Colon (tissue), 2 donors: ENCODE data around the gene TNIP3.
A peak's percentile ranks its signal among the peaks of the same experiment; 100 is the strongest.
"Not testable (repeated sequence)": the region's sequence is repeated elsewhere in the genome, so short reads cannot be mapped to it uniquely, and the experiment has no call there.

ENCODE experiments used
- FAIRE-seq: peaks from 2 replicates; lab custom pipeline; 2012; peaks lifted over from hg19 to GRCh38; lab: Jason Lieb, UNC
- donor health status: control.
- donor health status: control.

TNIP3 gene, protein sequence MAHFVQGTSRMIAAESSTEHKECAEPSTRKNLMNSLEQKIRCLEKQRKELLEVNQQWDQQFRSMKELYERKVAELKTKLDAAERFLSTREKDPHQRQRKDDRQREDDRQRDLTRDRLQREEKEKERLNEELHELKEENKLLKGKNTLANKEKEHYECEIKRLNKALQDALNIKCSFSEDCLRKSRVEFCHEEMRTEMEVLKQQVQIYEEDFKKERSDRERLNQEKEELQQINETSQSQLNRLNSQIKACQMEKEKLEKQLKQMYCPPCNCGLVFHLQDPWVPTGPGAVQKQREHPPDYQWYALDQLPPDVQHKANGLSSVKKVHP

DNA sequence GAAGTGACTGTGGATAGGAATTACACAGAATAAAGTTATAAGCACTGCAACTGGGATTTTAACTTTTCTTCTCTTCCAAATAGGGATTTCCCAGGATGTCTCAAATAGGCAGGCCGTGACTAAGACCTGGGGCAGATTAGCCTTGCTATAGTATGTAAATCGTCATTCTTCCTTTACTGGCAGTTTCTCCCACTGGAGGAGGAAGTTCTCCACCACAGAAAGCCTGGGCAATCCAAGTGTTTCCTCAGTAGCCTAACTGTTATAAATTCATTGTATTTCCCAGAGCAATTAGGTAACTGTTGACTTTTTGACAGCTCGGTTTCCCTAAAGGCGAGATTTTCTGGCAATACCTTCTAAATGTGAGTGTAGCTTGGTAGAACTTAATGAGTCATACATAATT is at the start of gene TNIP3:
TNIP3 (minus strand) TSS at position 31 of the 400 bp plus-strand sequence. CDS start 196 bp downstream, outside the sequence.
- FAIRE-seq = no peak

DNA sequence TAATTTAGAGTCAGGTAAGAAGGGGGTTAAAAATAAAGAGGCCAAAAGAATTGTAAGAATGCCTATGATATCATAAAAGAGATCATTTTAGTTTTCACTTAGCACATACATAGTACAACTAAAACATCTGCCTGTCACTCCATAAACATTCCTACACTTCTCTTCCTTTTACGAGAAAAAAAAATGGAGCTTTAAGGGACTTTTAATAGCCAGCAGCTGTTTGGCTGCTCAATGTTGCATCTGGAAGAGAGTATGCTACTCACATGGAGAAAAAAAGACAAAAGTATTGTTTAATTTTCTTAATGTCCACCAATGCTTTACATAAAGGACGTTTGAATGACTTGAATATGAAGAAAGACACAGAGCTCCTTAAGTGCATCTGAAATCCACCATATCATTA is 48.7 kb upstream of the TNIP3 start:
- FAIRE-seq = no peak

DNA sequence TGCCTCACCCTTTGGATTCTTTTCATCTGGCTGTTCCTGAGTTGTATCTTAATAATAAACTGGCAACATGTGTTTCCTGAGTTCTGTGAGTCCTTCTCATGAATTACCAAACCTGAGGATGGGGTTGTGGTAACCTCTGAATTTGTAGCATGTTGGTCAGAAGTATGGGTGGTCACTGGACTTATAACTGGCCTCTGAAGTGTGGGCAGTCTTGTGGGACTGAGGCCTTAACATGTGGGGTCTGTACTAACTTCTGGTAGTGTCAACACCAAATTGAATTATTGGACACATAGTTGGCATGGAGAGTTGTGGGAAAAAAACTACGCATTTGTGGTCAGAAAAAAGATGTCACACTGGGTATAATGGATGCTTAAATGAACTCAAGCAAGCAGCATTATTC is 45.0 kb upstream of the TNIP3 start:
- no peak for FAIRE-seq

DNA sequence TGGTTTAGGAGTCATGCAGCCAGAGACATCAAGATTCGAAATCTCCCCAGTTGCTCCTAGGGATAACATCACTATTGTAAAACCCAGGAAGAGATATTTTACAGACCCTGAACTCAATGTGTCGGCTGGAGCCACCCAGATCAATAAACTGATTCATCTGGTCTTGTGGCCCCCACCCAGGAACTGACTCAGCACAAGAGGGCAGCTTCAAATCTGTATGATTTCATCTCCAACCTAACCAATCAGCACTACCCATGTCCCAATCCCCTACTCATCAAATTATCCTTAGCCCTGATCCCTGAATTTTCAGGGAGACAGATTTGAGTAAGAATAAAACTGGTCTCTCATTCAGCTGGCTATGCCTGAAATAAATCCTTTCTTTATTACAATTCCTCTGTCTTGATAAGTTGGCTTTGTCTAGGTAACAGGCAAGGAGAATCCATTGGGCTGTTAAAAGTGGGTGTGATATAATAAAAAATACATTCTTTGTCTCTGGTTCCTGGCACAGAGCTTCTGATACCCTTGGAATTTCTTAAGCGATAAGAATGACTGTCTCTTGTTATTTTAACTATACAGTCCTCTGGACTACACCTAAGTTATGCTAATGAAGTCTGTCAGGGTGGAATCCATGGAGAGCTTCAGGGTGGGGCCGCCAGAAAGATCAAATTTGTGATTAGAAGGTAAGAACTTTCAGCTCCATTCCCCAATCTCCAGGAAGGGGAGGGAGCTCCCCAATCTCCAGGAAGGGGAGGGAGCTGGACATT is 44.3 kb upstream of the TNIP3 start:
- FAIRE-seq = no peak

DNA sequence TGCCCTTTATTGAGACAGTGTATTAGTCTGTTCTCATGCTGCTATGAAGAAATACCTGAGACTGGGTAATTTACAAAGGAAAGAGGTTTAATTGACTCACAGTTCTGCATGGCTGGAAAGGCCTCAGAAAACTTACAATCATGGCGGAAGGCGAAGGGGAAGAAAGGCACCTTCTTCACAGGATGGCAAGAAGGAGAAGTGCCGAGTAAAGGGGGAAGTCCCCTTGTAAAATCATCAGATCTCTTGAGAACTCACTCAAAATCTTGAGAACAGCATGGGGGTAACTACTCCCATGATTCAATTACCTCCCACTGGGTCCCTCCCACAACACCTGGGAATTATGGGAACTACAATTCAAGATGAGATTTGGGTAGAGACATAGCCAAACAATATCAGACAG is 41.7 kb upstream of the TNIP3 start:
- not testable (repeated sequence) for FAIRE-seq

DNA sequence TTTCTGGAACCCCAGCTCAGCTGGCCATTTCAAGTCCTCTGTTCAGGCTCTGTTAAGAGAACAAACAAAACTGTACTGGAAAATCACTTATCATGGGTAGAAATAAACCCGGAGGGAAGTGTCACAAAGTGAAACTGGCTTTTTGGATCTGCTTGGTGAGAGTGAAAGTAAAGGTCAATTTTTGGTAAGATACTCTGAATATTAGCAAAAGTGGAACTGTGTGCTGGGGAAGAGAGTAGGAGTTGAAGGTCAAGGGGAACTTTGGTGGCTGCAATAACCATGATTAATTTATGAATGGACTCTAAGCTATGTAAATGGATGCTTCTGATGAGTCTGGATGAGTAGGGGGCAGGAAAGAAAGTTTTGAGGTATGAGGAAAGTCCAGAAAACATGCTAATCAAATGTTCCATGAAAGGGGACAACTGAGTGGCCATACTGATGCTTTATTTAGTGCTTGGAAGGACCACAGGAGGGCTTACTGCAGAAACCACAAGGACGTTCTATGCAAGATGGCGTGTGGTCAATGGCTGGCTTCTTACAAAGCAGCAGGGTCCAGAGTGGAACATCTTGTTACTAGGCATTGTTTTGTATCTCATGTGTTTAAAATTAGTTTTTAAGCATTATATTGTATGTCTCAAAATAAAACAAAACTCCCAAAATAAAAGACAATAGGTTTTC is 36.8 kb upstream of the TNIP3 start:
- no peak for FAIRE-seq

DNA sequence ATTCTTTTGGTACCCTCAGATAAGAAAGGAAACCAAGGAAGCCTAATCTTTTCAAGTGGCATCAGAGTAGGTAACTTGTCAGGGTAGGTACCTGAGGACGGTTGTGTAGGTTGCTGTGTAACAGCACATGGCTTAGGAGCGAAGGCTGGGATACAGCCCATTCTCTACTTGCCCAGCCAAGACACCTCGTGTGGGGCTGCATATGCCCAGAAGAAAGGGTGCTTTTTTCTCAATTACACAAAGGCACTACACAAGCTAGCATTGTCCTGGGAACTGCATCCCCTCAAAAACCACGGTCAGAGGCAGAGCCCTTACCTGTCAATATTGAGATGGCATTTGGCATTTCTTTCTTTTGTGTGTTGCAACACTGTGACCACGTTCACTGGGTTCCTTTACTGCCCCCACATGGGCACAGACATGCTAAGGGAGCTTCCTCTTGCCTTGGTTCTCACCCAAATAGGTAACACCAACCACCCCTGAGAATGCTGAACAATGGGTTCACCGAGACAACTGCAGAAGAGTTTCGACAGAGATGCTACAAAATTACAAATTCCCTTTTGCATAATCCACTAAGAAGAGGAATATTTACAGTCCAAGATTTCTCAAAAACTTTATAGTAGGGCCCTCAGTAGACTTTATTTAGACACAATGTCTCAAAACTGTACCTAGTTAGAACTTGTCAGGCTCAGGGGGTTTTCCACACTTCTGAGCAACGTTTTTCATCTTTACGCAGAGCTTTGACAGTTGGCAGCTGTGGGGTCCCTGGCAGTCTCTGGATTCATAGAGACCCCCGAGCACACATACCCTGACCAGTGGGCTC is 35.8 kb upstream of the TNIP3 start:
- no peak for FAIRE-seq

DNA sequence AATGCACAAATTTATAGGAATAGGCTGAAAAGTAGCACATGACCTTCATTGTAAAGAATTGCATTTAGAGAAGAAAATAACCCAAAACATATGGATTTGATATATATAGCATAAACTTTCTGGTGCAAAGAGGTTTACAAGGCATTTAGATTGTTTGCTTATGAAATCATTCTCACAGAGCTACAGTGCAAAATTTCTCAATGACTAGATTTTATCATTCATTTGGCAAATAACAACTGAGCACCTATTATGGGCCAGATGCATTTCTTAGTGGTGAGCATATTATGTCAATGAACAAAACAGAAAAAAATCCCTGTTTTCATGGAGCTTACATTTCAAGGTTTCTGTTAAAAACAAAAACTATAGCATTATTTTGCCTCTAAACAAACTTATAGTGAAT is 34.1 kb upstream of the TNIP3 start:
- FAIRE-seq = no peak

DNA sequence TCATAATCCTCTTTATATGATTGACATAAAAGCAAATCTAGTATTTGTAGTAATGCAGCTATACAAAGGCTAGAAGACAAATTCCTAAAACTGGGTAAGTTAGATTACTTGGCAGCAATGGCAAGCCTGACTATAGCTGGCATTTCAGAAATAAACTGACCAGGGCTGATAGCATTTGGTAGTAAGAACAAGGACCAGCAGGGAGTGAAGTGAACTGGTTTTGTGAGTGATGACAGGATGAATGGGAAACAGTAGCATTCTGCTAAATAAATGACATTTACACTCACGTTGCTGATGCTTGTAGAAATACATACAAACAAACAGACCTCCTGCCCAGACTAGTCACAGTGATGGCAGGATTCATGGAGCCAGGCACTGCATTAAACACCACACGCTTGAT is 31.5 kb upstream of the TNIP3 start:
- FAIRE-seq = no peak

DNA sequence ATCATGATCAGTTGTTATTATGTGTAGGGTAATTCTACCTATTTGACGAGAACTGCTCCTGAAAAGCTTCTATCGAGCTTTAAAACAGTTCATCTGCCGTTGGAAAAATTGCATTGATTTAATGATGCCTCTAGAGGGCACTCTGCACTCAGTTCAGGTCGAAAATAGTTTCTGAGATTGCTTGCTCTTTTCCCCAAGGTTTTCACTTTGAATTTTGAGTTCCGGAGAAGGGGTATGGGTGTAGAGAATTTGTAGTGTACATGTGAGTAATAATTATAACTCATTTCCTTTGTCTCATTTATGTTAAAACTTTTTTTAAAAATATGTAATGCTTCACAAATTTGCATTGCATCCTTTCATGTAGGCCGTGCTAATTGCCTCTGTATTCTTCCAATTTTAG is 28.4 kb upstream of the TNIP3 start:
- FAIRE-seq = no peak

DNA sequence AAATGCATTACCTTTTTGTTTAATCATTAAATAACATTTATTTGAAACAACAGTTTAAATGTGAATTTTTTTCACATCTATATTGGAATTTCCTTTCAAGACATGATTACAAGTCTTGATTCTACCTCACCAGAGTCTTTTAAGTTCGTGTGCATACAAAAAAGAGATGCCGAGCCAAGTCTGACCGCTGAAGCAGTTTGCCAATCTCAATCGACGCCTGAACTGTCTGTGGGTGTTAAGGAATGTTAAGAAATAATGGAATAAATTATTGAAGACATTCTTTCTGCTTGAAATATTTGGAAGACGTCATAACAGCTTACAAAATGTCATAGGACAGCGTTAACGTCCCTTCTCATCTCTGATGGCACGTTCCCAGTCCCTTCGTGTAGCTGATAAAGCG is 27.9 kb upstream of the TNIP3 start:
- no peak for FAIRE-seq

DNA sequence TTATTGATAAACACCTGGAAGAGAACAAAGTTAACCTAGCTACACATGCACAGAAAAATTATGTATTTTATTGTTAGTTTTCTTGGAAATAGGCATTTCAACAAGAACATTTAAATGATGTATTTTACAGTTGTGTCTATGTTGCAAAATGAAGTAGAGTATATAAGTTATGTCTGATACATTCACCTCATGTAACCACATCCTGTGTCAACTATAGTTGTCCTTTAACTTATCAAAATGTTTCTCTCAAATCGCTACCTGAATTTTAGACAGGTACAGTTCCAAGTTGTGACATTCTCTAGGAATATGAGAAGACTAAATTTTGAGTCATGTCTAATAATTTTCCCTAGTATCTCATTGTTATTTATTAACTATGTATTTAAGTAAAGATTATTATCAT is 27.2 kb upstream of the TNIP3 start:
- FAIRE-seq = peak; percentile 73

DNA sequence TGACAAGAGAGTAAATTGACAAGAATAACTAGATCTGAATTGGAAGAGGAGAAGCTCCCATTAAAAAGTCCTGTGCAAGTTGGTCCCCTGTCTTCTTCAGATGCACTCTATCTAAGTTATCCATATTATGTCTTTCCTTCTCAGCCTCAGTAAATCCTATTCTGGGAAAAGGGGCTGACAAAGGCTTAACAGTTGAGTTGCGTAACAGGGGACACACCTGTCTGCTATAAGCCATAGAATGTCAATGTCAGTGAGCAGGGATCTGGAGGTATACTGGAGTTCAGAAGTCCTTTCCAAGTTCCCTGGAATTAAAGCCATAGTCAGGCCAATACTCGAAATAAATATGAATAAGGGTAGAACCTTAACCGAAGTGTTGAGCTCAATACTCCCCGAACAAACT is 26.3 kb upstream of the TNIP3 start:
- FAIRE-seq = no peak

DNA sequence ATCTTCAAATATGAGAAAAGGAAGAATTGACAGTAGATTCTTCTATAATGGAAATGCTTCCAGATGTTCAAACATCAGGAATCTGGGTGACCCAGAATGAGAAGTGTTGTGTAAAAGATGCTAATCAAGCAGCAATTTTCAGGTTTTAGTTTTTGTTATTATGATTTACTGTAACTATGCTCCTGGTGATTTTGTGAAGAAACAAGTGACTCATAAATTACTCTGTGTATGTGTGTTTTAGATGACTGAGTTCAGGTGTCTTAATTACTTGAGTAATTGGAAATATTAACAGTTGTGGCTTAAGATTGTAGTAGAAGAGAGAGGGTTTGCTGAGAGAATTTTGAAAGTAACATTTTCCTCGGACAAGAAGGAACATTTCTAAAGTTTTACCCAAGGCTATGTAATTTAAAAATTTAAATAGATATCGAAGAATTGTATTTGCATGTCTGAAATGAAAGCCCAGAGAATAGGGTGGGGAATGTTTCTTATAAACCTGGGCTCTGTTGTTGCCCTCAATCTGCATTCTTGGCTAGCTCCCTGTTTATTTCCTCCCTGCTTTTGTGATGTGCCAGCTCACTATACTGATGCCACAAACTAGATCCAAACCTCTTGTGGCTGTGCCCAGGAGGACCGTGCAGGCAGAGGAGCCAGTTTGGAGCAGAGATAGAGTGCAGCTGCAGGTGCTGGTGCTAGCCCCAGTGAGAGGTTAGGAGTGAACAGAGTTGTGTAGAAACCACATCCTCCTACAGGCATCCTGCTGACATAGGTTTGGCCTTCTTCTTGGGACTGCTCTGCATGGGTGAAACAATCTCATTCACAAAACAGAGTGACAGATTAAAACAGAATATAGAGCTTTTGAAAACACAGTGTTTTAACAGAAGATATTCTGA is 25.4 kb upstream of the TNIP3 start:
- no peak for FAIRE-seq

DNA sequence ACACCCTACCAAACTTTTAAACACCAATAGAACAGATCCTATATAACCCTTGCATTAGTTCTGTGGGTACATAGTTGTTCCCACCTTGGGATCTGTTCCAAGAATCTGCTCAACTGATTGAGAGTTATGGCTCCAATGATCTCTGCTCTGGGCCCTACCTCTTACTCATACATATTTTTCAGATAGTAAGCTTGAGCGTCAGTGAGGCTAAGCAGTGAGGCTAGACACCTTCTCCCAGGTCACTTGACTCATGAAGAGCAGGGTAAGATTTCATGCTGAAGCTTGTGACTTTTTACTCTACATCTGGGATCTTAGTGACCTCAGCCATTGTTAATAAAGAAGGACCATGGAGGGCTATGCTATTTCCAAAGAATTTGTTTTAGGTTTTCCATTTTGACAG is 23.1 kb upstream of the TNIP3 start:
- FAIRE-seq = no peak

DNA sequence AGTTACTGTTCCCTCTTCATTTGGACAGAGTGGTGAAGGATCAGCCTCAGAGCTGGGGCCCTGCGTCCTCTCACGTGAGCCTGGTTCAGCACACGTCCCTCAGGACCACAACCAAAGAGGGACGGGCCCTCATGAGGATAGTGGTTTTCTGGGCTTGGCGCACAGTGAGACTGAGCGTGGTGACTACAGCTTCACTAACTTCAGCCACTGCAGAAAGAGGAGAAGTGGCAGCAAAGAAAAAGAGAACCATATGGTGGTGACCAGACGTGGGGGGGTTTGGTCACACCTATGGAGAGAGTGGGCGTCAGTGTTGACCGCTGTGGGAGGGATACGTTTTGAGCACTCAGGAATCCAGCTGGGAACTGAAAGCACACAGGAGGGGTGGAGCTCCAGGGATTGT is 21.8 kb upstream of the TNIP3 start:
- no peak for FAIRE-seq

DNA sequence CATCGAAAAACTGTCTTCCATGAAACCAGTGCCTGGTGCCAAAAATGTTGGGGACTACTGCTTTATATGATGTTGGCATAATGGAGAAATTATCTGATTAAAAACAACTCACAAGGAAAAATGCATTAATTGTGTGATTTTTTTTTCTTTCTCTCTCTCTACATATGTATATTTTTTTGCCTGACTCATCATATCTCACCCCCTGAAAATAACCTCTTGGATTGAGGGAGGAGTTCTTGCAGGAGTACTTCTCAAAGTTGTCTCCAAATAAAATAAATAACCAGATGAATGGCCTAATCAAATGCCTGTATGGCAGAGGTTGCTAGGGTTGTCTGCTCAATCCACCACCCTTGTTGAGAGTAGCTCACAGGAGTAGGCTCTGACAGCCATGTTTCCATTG is 19.9 kb upstream of the TNIP3 start:
- no peak for FAIRE-seq

DNA sequence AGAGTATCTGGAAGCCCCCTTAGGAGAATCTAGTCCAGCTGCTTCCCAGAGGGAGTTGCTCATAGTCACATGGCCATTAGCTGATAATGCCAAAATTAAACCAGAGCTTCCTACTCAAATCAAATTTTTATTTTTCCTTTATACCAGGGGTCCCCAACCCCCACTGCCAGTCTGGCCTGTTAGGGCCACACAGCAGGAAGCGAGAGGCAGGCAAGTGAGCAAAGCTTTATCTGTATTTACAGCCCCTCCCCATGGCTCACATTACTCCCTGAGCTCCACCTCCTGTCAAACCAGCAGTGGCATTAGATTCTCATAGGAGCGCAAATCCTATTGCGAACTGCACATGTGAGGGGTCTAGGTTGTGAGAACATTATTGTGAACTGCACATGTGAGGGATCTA is 19.2 kb upstream of the TNIP3 start:
- no peak for FAIRE-seq

DNA sequence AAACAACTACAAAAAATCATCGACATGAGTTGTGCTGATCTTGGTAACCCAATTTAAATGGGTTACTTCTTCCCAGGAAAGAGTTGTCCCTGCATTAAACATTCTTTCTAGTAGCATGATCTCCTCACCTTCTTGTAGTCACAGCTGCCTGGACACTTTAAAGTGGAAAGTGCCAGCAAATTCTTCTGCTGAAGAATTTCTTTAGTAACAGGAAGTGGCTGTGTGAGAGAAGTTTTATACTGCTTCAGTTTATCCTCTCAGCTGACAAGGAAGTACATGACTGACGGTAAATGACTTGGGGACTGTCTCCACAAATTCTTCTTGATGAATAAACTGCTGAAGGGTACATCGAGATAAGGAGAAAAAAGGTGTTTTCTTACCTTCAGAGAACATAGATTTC is 18.2 kb upstream of the TNIP3 start:
- FAIRE-seq = no peak

DNA sequence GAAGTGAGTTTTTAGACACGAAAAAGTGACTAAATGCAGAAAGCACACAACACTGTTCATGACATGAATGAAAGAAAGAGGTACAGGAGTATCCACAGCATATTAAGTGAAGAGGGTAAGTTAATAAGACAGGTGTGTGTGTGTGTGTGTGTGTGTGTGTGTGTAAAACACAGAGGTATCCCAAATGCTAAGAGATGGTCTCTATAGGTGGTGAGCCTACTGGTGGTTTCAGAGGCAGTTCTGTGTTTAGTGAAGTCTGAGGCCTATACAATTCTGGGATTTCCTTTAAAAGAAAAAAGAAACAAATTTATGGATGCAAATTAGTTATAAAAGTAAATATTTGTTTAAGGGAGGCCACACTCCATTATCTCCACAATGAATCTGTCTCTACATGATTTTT is 17.4 kb upstream of the TNIP3 start:
- FAIRE-seq = no peak

DNA sequence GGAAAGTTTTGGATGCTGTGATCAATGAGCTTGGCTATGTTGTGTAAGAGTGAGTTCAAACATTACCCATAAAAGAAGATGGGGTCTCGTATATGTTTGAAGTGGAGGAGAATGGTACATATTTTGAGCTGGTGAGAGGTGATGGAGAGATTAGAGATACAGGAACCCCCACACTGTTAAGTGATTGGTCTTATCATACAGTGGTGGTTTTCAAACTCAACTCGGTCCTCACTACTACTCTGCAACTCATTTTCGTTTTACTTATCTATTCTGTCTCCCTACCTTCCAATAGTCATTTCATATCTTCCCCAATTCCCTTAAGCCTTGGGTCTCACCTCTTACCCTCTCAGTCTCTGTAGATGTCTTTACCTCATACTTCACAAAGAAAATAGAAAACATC is 16.4 kb upstream of the TNIP3 start:
- no peak for FAIRE-seq
